Thymus (tissue), 11 donors: ENCODE results near the gene GPR45. TPM values are rescaled to one million over a fixed set of nuclear protein-coding genes. Genes with fewer than 3 reads are reported as not detected.

ENCODE experiments used
- DNase-seq, 9 donors: peaks; one replicate each; pipeline ENCODE4 v3.0.0-alpha.2; 2013; ENCODE audit warnings: low spot score in 9 of 9, low read depth in 6 of 9, missing footprints in 1 of 9
- H3K27ac ChIP-seq, 2 donors: one replicate each; pipeline ENCODE4 v1.5.1; 2013; ENCODE audit warnings: control low read depth in 1 of 2, low read depth in 1 of 2, low read length in 1 of 2, mild to moderate bottlenecking in 1 of 2, moderate library complexity in 1 of 2
- H3K27me3 ChIP-seq, 2 donors: one replicate each; pipeline ENCODE4 v1.5.1; 2013; ENCODE audit warnings: low read length in 1 of 2; ENCODE audit not compliant: control insufficient read depth in 2 of 2, insufficient read depth in 1 of 2
- H3K36me3 ChIP-seq, 2 donors: one replicate each; pipeline ENCODE4 v1.5.1; 2013; ENCODE audit warnings: low read length in 1 of 2, mild to moderate bottlenecking in 1 of 2, moderate library complexity in 1 of 2; ENCODE audit not compliant: control insufficient read depth in 2 of 2, insufficient read depth in 2 of 2
- H3K4me1 ChIP-seq, 2 donors: one replicate each; pipeline ENCODE4 v1.5.1; 2013; ENCODE audit warnings: low read length in 2 of 2; ENCODE audit not compliant: control insufficient read depth in 2 of 2, insufficient read depth in 2 of 2
- H3K4me3 ChIP-seq, 2 donors: one replicate each; pipeline ENCODE4 v1.5.1; 2013; ENCODE audit warnings: low read length in 2 of 2, control low read depth in 1 of 2, mild to moderate bottlenecking in 1 of 2
- H3K9me3 ChIP-seq, 2 donors: one replicate each; pipeline ENCODE4 v1.5.1; 2013; ENCODE audit warnings: low read length in 1 of 2, mild to moderate bottlenecking in 1 of 2; ENCODE audit not compliant: control insufficient read depth in 2 of 2, insufficient read depth in 1 of 2
- WGBS: extraction: QIAGEN DNeasy Blood & Tissue Kit; methylation state at CpG from one replicate; pipeline ENCODE4 v1.1.7; 2013; 5-methylcytosine and 5-hydroxymethylcytosine counted together
- polyA plus RNA-seq: library from polyadenylated mRNA; stranded (reverse); fragments of 200-250 nt; gene quantifications from one replicate; pipeline ENCODE4 v1.2.3, GENCODE V29; 2013
- total RNA-seq: library from RNA; stranded (reverse); fragments of 120-200 nt; gene quantifications from one replicate; pipeline ENCODE4 v1.2.4, GENCODE V29; 2013
- donor health status: healthy.

GPR45 gene
- total and polyA plus RNA-seq, 2 donors = 0.02 TPM; not detected in 1

DNA sequence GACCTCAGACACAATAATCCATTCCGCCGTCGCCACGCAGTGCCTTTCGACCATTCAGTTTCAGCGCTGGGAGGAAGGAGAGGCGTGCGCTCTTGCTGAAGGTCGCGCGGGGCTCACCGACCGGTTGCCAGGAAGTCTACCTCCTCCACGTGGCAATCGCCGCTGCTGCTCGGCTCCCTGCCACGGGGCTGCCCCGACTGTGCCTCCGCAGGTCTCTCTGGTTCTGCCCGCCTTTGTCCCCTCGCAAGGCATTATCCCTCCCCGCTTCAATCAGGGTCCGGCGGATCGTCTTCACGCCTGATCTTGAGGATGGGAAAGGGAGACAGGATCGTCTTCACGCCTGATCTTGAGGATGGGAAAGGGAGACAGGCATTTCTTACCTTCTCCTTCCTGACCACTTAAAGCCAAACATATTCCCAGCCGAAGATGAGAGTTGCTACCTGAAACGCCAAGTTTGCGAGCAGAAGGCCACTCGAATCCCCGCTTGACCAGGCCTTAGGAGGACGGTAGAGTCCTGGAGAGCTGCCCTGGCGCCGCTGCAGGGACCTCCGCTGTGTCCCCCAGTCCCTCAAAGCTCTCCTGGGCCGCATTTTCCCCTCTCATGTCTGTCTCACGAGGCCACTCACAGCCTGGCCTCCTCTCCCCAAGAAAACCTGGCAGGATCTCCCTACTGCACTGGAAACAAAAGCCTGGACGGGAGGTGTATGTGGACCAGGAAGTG is 4.3 kb upstream of the GPR45 start:
- Histone ChIP-seq H3K27me3 (peaks cover 0 to 13% of the 10 kb centered on the region in 2 donors), H3K4me3 (no peak overlapping the region), H3K4me1 (no peaks in the 10 kb centered on the region), H3K27ac (no peak overlapping the region), H3K36me3 (no peaks in the 10 kb centered on the region), H3K9me3 (no peaks in the 10 kb centered on the region)
- DNase-seq = no peak
- 58% methylated on average over 41 of the region's 41 CpGs for WGBS

DNA sequence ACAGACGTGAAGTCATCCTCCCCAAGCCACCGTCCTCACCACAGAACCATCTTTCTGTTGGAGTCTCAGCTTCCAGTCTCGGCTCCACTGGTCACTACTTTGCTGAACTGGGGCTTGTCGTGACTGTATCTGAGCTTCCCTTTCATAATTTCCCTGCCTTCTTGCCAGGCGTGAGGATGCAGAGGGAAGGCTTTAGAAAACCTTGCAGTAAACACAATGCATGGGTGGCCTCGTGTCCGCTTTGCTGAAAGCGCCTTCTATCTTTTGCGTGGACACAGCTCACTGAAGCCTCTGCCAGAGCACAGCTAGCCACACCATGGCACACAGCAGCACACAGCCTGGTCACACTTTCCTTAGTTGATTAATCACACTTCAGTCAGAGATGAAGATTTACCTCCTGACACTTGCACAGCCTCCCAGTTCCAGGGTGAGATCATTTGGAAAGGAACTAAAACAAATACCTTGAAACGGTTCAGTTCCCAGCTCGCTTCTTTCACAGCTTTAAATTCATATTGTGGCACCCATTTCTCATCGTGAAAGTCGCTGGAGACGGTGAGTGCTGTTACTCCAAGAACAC is 2.8 kb upstream of the GPR45 start:
- WGBS = 91% methylated on average over 14 of the region's 14 CpGs
- H3K27me3 ChIP-seq = peaks cover 0 to 13% of the 10 kb centered on the region in 2 donors
- H3K27ac ChIP-seq = no peak overlapping the region
- H3K4me3 ChIP-seq = no peak overlapping the region
- no peak for DNase-seq
- H3K9me3 ChIP-seq = no peaks in the 10 kb centered on the region
- H3K36me3 ChIP-seq = no peaks in the 10 kb centered on the region
- no peaks in the 10 kb centered on the region for H3K4me1 ChIP-seq

DNA sequence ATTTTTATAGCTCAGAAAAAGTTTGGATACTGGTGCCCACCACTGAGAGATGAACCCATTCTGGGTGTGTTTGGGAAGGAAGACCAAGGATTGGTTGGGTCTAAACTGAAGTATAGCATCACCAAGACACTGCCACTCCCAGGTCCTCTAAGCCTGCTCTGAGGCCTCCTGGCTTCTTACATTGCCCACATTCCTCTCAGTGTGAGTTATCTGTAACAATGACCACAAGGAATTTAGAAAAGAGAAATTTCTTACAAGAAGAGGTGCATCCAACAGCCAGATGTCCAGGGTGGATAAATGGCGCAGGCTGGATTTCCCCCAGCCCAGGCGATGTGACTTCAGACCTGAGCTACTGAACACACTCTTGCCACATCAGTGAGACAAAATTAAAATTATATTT is 1.6 kb upstream of the GPR45 start:
- Histone ChIP-seq H3K36me3 (no peaks in the 10 kb centered on the region), H3K4me3 (no peak overlapping the region), H3K4me1 (no peaks in the 10 kb centered on the region), H3K27me3 (peaks cover 0 to 13% of the 10 kb centered on the region in 2 donors), H3K27ac (no peak overlapping the region), H3K9me3 (no peaks in the 10 kb centered on the region)
- no peak for DNase-seq
- 95% methylated on average over 2 of the region's 2 CpGs for WGBS

DNA sequence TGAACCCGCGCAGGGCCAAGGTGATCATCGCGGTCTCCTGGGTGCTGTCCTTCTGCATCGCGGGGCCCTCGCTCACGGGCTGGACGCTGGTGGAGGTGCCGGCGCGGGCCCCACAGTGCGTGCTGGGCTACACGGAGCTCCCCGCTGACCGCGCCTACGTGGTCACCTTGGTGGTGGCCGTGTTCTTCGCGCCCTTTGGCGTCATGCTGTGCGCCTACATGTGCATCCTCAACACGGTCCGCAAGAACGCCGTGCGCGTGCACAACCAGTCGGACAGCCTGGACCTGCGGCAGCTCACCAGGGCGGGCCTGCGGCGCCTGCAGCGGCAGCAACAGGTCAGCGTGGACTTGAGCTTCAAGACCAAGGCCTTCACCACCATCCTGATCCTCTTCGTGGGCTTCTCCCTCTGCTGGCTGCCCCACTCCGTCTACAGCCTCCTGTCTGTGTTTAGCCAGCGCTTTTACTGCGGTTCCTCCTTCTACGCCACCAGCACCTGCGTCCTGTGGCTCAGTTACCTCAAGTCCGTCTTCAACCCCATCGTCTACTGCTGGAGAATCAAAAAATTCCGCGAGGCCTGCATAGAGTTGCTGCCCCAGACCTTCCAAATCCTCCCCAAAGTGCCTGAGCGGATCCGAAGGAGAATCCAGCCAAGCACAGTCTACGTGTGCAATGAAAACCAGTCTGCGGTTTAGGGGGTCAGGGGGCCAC is 897 bp downstream of the GPR45 start:
- no peak overlapping the region for H3K4me3 ChIP-seq
- H3K27ac ChIP-seq = no peak overlapping the region
- H3K36me3 ChIP-seq = no peaks in the 10 kb centered on the region
- no peak for DNase-seq
- H3K9me3 ChIP-seq = no peaks in the 10 kb centered on the region
- WGBS = 97% methylated on average over 50 of the region's 50 CpGs
- H3K27me3 ChIP-seq = peaks cover 0 to 4% of the 10 kb centered on the region in 2 donors
- no peaks in the 10 kb centered on the region for H3K4me1 ChIP-seq

DNA sequence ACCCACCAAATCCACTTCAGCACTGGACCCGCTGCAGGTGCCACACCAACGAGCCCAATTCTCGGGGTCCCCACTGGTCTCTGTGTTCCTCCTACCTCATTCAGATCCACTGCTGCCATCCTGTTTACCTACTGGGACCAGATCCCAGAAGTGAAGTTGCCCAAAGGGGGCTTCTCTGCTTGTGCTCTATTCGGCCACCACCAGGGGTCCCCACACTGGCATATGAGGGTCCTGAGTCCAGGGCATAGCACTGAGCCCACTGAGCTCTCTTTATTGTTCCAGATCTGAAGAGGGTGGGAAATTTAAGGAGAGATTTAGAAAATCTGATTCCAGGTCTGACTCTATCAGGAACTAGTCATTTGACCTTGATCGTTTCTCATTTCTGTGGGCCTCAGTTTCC is 2.4 kb downstream of the GPR45 start:
- Histone ChIP-seq H3K9me3 (peaks cover 0 to 3% of the 10 kb centered on the region in 2 donors), H3K27me3 (no peaks in the 10 kb centered on the region), H3K4me1 (no peaks in the 10 kb centered on the region), H3K4me3 (no peak overlapping the region), H3K27ac (no peak overlapping the region), H3K36me3 (no peaks in the 10 kb centered on the region)
- WGBS = 88% methylated on average over 5 of the region's 5 CpGs
- DNase-seq = no peak

DNA sequence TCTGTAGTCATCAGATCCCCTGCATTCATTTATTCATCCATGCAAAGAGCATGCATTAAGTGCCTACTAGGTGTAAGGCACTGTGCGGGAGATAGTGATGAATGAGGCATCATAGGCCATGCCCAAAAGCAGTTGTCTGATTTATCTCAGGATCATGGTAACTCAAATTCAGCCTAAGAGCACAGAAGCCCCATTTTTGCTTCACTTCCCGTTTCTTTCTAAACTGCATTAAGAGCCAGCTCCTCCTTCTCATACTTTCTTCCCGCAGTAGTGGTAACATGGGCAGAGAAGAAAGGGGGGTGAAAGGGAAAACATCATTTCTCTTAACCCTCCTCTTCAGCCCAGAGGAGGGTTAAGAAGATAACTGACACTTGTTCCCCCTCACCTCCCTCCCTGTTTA is 2.9 kb downstream of the GPR45 start:
- H3K9me3 ChIP-seq = peaks cover 0 to 3% of the 10 kb centered on the region in 2 donors
- no peak for DNase-seq
- H3K27me3 ChIP-seq = no peaks in the 10 kb centered on the region
- H3K27ac ChIP-seq = no peak overlapping the region
- no peak overlapping the region for H3K4me3 ChIP-seq
- WGBS = 58% methylated on average over 3 of the region's 3 CpGs
- H3K4me1 ChIP-seq = no peaks in the 10 kb centered on the region
- H3K36me3 ChIP-seq = no peaks in the 10 kb centered on the region

DNA sequence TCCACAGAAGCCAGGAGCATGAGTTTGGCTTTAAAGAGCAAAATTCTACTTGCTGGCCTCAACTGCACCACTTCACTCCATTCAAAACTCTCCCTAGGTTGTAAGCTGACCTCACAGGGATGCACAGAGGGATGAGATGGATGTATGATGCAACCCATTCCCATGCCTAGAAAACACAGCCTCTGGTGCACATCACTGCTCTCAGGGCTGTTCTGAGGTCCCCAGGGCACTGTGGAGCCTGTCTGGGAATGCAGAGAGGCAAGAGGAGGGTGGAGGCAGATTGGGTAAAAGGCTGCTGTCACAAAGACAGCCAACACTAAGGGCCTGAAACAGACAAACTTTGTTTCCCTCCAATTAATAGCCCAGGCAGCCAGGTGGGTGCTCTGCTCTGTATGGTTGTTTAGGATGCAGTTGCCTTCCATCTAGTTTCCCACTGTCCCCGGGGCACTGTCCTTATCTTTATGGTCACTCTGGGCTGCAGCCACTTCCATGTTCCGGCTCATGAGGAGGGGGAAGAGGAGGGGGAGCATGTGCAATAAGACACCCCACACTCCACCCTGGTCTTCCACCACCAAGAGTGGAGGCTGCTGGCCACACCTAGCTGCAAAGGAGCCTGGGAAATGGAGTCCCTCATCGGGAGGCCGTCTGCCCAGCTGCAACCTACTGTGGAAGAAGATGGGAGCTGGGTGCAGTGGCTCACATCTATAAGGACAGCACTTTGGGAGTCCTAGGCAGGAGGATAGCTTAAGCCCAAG is 7.0 kb downstream of the GPR45 start:
- Histone ChIP-seq H3K27ac (no peak overlapping the region), H3K36me3 (no peaks in the 10 kb centered on the region), H3K9me3 (peaks cover 0 to 3% of the 10 kb centered on the region in 2 donors), H3K4me1 (no peaks in the 10 kb centered on the region), H3K4me3 (no peak overlapping the region), H3K27me3 (no peaks in the 10 kb centered on the region)
- DNase-seq = no peak
- WGBS = 94% methylated on average over 4 of the region's 4 CpGs

DNA sequence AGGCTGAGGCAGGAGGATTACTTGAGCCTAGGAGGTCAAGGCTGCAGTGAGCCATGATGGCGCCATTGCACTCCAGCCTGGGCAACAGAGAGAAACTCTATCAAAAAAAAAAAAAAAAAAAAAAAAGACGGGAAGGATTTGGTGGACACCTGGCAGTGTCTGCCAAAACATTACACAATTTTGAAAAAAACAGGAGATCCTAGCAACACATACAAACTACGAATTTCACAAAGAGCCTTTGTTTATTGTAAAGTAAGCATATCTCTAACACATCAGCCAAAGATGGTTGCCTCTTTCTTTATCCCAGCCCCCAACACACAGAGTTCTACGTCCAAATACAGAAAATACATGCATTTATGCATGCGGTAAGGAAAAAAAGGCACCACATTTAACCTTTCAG is 7.6 kb downstream of the GPR45 start:
- WGBS = 94% methylated on average over 5 of the region's 5 CpGs
- no peak overlapping the region for H3K27ac ChIP-seq
- no peak for DNase-seq

DNA sequence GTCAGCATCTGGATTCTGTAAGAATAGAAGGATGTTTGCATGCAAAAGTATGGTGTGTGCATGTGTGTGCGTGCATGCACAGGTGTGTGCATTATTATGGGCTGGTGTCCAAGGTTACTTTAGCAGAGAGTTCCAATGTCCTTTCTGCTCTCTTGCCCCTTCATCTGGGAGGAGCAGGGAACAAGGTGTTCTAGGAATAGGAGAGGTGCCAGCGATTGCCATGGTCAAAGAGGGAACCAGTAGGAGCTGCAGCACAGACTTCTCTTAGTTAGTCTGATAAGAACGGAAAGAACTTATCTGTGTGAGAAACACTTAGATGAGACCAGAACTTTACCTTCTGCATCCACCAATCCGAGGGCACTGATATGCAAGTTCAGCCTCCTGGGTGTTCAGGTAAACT is 8.3 kb downstream of the GPR45 start:
- no peaks in the 10 kb centered on the region for H3K4me1 ChIP-seq
- no peak overlapping the region for H3K4me3 ChIP-seq
- H3K36me3 ChIP-seq = no peaks in the 10 kb centered on the region
- H3K27me3 ChIP-seq = no peaks in the 10 kb centered on the region
- H3K27ac ChIP-seq = no peak overlapping the region
- DNase-seq = no peak
- 95% methylated on average over 4 of the region's 4 CpGs for WGBS
- H3K9me3 ChIP-seq = peaks cover 0 to 3% of the 10 kb centered on the region in 2 donors

More for the DNA sequence above, 7.6 kb downstream of the GPR45 start:
- Histone ChIP-seq H3K27me3 (no peaks in the 10 kb centered on the region), H3K36me3 (no peaks in the 10 kb centered on the region), H3K4me1 (no peaks in the 10 kb centered on the region), H3K4me3 (no peak overlapping the region), H3K9me3 (peaks cover 0 to 3% of the 10 kb centered on the region in 2 donors)
